A673 (cell line): ENCODE data around the gene SLC17A3. TPM values are rescaled to one million over a fixed set of nuclear protein-coding genes. Genes with fewer than 3 reads are reported as not detected.

Experiments
- BruUV-seq: library from RNA; stranded (reverse); fragments of 400-500 nt; replicated peaks from 2 replicates; lab custom pipeline; 2021; lab: Mats Ljungman, UMichigan
- CTCF ChIA-PET: fragments of 300-600 bp; sonication (Branson Sonifier 250); formaldehyde crosslinking; loops from one replicate; lab custom pipeline; 2022; ENCODE audit warnings: antibody characterized with exemption; lab: Charles Lee
- POLR2A ChIA-PET: fragments of 300-600 bp; sonication (Branson Sonifier 250); formaldehyde crosslinking; loops from one replicate; lab custom pipeline; 2022; ENCODE audit warnings: antibody characterized with exemption; ENCODE audit not compliant: low non-redundant PET; lab: Charles Lee
- DNase-seq: peaks from one replicate; pipeline ENCODE4 v3.0.0-alpha.2; 2015; ENCODE audit warnings: low spot score
- H3K27ac ChIP-seq: fragments of 200-600 bp; sonication (generic); 2 replicates; pipeline ENCODE4 v1.5.1; 2016; ENCODE audit warnings: mixed run types, low read depth, mild to moderate bottlenecking, mixed read lengths, antibody characterized with exemption, low read length; ENCODE audit not compliant: poor library complexity, severe bottlenecking
- H3K27me3 ChIP-seq: fragments of 200-600 bp; sonication (generic); replicated peaks from 2 replicates; pipeline ENCODE4 v1.6.1; 2017; ENCODE audit warnings: mixed run types, low read depth, mild to moderate bottlenecking, mixed read lengths, antibody characterized with exemption, low read length; ENCODE audit not compliant: insufficient read depth, poor library complexity
- H3K36me3 ChIP-seq: fragments of 200-600 bp; sonication (generic); 2 replicates; pipeline ENCODE4 v1.6.1; 2016; ENCODE audit warnings: mixed run types, mild to moderate bottlenecking, mixed read lengths, antibody characterized with exemption, low read length; ENCODE audit not compliant: insufficient read depth, poor library complexity, severe bottlenecking
- H3K4me1 ChIP-seq: fragments of 200-600 bp; sonication (generic); 2 replicates; pipeline ENCODE4 v1.6.1; 2017; ENCODE audit warnings: mixed run types, mild to moderate bottlenecking, mixed read lengths, antibody characterized with exemption, low read length; ENCODE audit not compliant: insufficient read depth, poor library complexity, severe bottlenecking
- H3K4me3 ChIP-seq: fragments of 200-600 bp; sonication (generic); 2 replicates; pipeline ENCODE4 v1.5.1; 2016; ENCODE audit warnings: low read depth, mixed run types, mild to moderate bottlenecking, mixed read lengths, low read length; ENCODE audit not compliant: poor library complexity, severe bottlenecking
- H3K9me3 ChIP-seq: fragments of 200-600 bp; sonication (generic); 2 replicates; pipeline ENCODE4 v1.6.1; 2016; ENCODE audit warnings: mixed run types, low read depth, mild to moderate bottlenecking, mixed read lengths, antibody characterized with exemption, low read length; ENCODE audit not compliant: poor library complexity, severe bottlenecking
- CTCF ChIP-seq: fragments of 300-800, 200-600 bp; sonication (generic); conservative IDR thresholded peaks from 2 replicates; pipeline ENCODE4 v1.5.1; 2017; ENCODE audit warnings: low read depth, mild to moderate bottlenecking, antibody characterized with exemption, low read length, moderate library complexity, mixed read lengths
- EZH2 ChIP-seq: fragments of 200-600 bp; sonication (generic); IDR thresholded peaks from 2 replicates; pipeline ENCODE4 v1.6.1; 2017; ENCODE audit warnings: borderline replicate concordance, low read depth, mild to moderate bottlenecking, mixed read lengths, antibody characterized with exemption, low read length; ENCODE audit not compliant: poor library complexity, severe bottlenecking
- intact Hi-C: fragments of 100-400 bp; cut with micrococcal nuclease; formaldehyde crosslinking; loops from one replicate; pipeline ENCODE4 v1.10.0; 2022; ENCODE audit not compliant: unreplicated experiment
- total RNA-seq: library from RNA; stranded (reverse); gene quantifications from 2 replicates; pipeline ENCODE4 v1.2.3, GENCODE V29; 2021

Gene SLC17A3
- total RNA-seq, 1 experiment from 2014 or later: not detected

GRCh38 chr6:25882051-25882496 is 8.0 kb upstream of the SLC17A3 start:
- intact Hi-C loops: no loop called here

DNA sequence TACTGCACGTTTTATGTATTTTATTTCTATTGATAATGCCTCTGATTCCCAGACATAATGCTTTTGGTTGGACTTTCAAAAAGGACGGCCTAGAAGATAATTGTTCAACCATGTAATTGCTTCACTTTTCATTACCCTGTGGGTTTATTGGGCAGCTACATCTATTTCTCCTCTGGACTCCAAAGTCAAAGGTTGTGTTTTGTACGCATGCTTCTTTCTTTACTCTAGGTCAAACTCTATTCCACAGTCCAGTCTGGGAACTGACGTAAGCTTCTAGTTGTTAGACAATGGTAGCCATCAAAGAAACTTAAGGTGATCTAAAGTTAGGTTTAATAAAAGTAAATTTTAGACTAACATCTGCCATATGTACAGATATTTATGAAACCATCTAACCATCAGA is 6.6 kb upstream of the SLC17A3 start:
- Histone ChIP-seq H3K9me3 (no peaks in the 10 kb centered on the region), H3K27ac (no peak overlapping the region), H3K36me3 (no peaks in the 10 kb centered on the region), H3K27me3 (no peaks in the 10 kb centered on the region), H3K4me3 (no peak overlapping the region), H3K4me1 (peaks cover 3% of the 10 kb centered on the region)
- intact Hi-C loops: no loop called here
- no TSS peak for BruUV-seq
- ChIA-PET POLR2A (no interaction called here), CTCF (no interaction called here)
- DNase-seq: no peak
- TF ChIP-seq CTCF (no peak), EZH2 (no peak)

More at GRCh38 chr6:25882051-25882496, 8.0 kb upstream of the SLC17A3 start:
- Histone ChIP-seq H3K36me3 (no peaks in the 10 kb centered on the region), H3K9me3 (no peaks in the 10 kb centered on the region), H3K4me3 (no peak overlapping the region), H3K27me3 (no peaks in the 10 kb centered on the region), H3K27ac (no peak overlapping the region), H3K4me1 (peaks cover 3% of the 10 kb centered on the region)
- CTCF ChIA-PET: no interaction called here
- peak; percentile 3 for DNase-seq
- no TSS peak for BruUV-seq
- POLR2A ChIA-PET: no interaction called here
- TF ChIP-seq EZH2 (no peak), CTCF (no peak)

- CTCF ChIA-PET: no interaction called here
- no peaks in the 10 kb centered on the region for H3K9me3 ChIP-seq
- DNase-seq: no peak
- intact Hi-C loops: no loop called here
- H3K4me1 ChIP-seq: no peaks in the 10 kb centered on the region
- H3K27me3 ChIP-seq: no peaks in the 10 kb centered on the region
- H3K27ac ChIP-seq: no peak overlapping the region
- no TSS peak for BruUV-seq
- TF ChIP-seq EZH2: no peak
- POLR2A ChIA-PET: no interaction called here
- no peaks in the 10 kb centered on the region for H3K36me3 ChIP-seq
- H3K4me3 ChIP-seq: no peak overlapping the region
Observed at GRCh38 chr6:25878721-25879322, 4.8 kb upstream of the SLC17A3 start.

GRCh38 chr6:25875926-25876602 is 2.0 kb upstream of the SLC17A3 start:
- Histone ChIP-seq H3K4me1 (no peaks in the 10 kb centered on the region), H3K36me3 (no peaks in the 10 kb centered on the region), H3K9me3 (no peaks in the 10 kb centered on the region), H3K27ac (no peak overlapping the region), H3K27me3 (no peaks in the 10 kb centered on the region), H3K4me3 (no peak overlapping the region)
- no peak for DNase-seq
- intact Hi-C loops: no loop called here
- BruUV-seq: no TSS peak
- TF ChIP-seq CTCF: no peak
- TF ChIP-seq EZH2: no peak
- POLR2A ChIA-PET: interaction anchor here (0.5 kb wide), 1 partner anchor 23 kb away, joined by 21 read pairs; no protein-coding TSS in a partner anchor
- CTCF ChIA-PET: no interaction called here
